ENCODE results near the gene SHMT1.
"Not testable (repeated sequence)": the region's sequence is repeated elsewhere in the genome, so short reads cannot be mapped to it uniquely, and the experiment has no call there.

DNA sequence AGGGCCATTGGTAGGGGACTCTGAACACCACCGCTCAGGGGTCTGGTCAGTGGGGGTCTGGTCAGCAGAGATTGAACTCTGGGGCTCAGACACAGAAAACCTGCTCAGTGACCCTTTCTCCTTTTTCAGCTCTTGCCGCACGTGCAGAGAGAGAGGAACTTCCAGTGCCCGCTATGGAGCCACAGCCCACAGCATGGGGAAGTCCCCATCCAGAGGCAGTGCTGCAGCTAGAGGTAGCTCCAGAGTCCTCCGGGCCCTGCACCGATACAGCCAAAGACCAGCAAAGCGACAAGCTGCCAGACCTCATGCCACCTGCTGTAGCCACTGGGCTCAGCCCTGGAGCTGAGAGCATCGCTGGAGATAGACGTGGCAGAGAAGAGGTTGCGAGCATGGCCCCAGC lies 25.4 kb upstream of the SHMT1 start:
- TF ChIP-seq, protein P1, sequence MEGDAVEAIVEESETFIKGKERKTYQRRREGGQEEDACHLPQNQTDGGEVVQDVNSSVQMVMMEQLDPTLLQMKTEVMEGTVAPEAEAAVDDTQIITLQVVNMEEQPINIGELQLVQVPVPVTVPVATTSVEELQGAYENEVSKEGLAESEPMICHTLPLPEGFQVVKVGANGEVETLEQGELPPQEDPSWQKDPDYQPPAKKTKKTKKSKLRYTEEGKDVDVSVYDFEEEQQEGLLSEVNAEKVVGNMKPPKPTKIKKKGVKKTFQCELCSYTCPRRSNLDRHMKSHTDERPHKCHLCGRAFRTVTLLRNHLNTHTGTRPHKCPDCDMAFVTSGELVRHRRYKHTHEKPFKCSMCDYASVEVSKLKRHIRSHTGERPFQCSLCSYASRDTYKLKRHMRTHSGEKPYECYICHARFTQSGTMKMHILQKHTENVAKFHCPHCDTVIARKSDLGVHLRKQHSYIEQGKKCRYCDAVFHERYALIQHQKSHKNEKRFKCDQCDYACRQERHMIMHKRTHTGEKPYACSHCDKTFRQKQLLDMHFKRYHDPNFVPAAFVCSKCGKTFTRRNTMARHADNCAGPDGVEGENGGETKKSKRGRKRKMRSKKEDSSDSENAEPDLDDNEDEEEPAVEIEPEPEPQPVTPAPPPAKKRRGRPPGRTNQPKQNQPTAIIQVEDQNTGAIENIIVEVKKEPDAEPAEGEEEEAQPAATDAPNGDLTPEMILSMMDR (IDR thresholded peaks at IDR 0.05; ENCODE audit: low read depth, low read length) = not testable (repeated sequence)
- TF ChIP-seq POLR2A (IDR thresholded peaks at IDR 0.05; ENCODE audit: extremely low read depth, insufficient read length) = not testable (repeated sequence)

Data from NB4 (cell line).